Fibroblast of lung (primary cell): ENCODE results near the gene CCDC47.

Experiments
- CTCF ChIP-seq, 2 donors: IDR thresholded peaks in 1 of 2; conservative IDR thresholded peaks in 1 of 2; 1 replicate in 1 of 2; 2 replicates in 1 of 2; pipeline ENCODE4 v1.5.1; 2011 to 2012; ENCODE audit warnings: low read length in 2 of 2, control low read depth in 1 of 2, inconsistent platforms in 1 of 2, low read depth in 1 of 2, mild to moderate bottlenecking in 1 of 2
- EZH2 ChIP-seq: IDR thresholded peaks from 2 replicates; pipeline ENCODE4 v1.5.1; 2012; ENCODE audit warnings: low read length, control low read depth, mild to moderate bottlenecking; ENCODE audit errors: missing control alignments

- TF ChIP-seq CTCF (conservative IDR thresholded peaks at IDR 0.05 in 1 of 2, IDR thresholded peaks at IDR 0.05 in 1 of 2; ENCODE audit: low read depth in 1 of 2, low read length in 2 of 2) (no peak), EZH2 (no peak)
Observed at GRCh38 chr17:63705657-63706056, 67.7 kb downstream of the CCDC47 start.
